PC-9 (cell line): Measurements from ENCODE around the gene A2ML1. TPM values are rescaled to one million over a fixed set of nuclear protein-coding genes. Genes with fewer than 3 reads are reported as not detected.

Experiments used
- BruUV-seq: library from RNA; stranded (reverse); fragments of 400-500 nt; replicated peaks from 2 replicates; lab custom pipeline; 2021; lab: Mats Ljungman, UMichigan
- CTCF ChIA-PET: fragments of 300-600 bp; sonication (Branson Sonifier 250); formaldehyde crosslinking; loops from one replicate; lab custom pipeline; 2022; ENCODE audit warnings: antibody characterized with exemption; lab: Charles Lee
- POLR2A ChIA-PET: fragments of 300-600 bp; sonication (Branson Sonifier 250); formaldehyde crosslinking; loops from one replicate; lab custom pipeline; 2022; ENCODE audit warnings: antibody characterized with exemption; ENCODE audit not compliant: unreplicated experiment; lab: Charles Lee
- DNase-seq, 2 experiments: peaks; one replicate each; pipeline versions ENCODE4 v3.0.0 to v3.0.0-alpha.2; 2015 to 2022; ENCODE audit warnings: mixed read lengths in 1 of 2
- H2AFZ ChIP-seq: fragments of 200-600 bp; sonication (generic); 2 replicates; pipeline ENCODE4 v1.8.1; 2017; ENCODE audit warnings: antibody characterized with exemption
- H3F3A ChIP-seq: fragments of 200-600 bp; sonication (generic); 2 replicates; pipeline ENCODE4 v1.8.1; 2017; ENCODE audit warnings: antibody characterized with exemption, mild to moderate bottlenecking, low read depth; ENCODE audit not compliant: insufficient read depth
- H3K27ac ChIP-seq: fragments of 200-600 bp; sonication (generic); 2 replicates; pipeline ENCODE4 v1.6.1; 2016; ENCODE audit warnings: mixed run types
- H3K27me3 ChIP-seq: fragments of 200-600 bp; sonication (generic); 2 replicates; pipeline ENCODE4 v1.6.1; 2016; ENCODE audit warnings: low read depth, mixed run types; ENCODE audit not compliant: insufficient read depth
- H3K36me3 ChIP-seq: fragments of 200-600 bp; sonication (generic); 2 replicates; pipeline ENCODE4 v1.6.1; 2016; ENCODE audit warnings: low read depth, mixed run types
- H3K4me1 ChIP-seq: fragments of 200-600 bp; sonication (generic); replicated peaks from 2 replicates; pipeline ENCODE4 v1.6.1; 2016; ENCODE audit warnings: mixed run types; ENCODE audit not compliant: insufficient read depth
- H3K4me2 ChIP-seq: fragments of 200-600 bp; sonication (generic); 2 replicates; pipeline ENCODE4 v1.6.1; 2017; ENCODE audit warnings: mixed run types
- H3K4me3 ChIP-seq: fragments of 200-600 bp; sonication (generic); 2 replicates; pipeline ENCODE4 v1.6.1; 2016; ENCODE audit warnings: mixed run types
- H3K79me2 ChIP-seq: fragments of 200-600 bp; sonication (generic); 2 replicates; pipeline ENCODE4 v1.6.1; 2017; ENCODE audit warnings: low read depth, mixed run types
- H3K9me2 ChIP-seq: fragments of 200-600 bp; sonication (generic); 2 replicates; pipeline ENCODE4 v1.8.1; 2017; ENCODE audit warnings: mild to moderate bottlenecking; ENCODE audit not compliant: insufficient read depth
- H3K9me3 ChIP-seq: fragments of 200-600 bp; sonication (generic); 2 replicates; pipeline ENCODE4 v1.8.1; 2016; ENCODE audit warnings: low read depth; ENCODE audit not compliant: insufficient read depth
- H4K20me1 ChIP-seq: fragments of 200-600 bp; sonication (generic); 2 replicates; pipeline ENCODE4 v1.8.1; 2017; ENCODE audit not compliant: insufficient read depth
- EZH2 ChIP-seq: fragments of 200-600 bp; sonication (generic); IDR thresholded peaks from 2 replicates; pipeline ENCODE4 v1.8.0; 2017; ENCODE audit warnings: antibody characterized with exemption, low read depth
- intact Hi-C: fragments of 100-400 bp; cut with micrococcal nuclease; formaldehyde crosslinking; loops from one replicate; pipeline ENCODE4 v1.10.0; 2022; ENCODE audit not compliant: unreplicated experiment
- total RNA-seq: library from RNA; stranded (reverse); gene quantifications from 2 replicates; pipeline ENCODE4 v1.2.3, GENCODE V29; 2021
- TF ChIP-seq, protein P1 (sequence below): fragments of 200-600 bp; sonication (generic); conservative IDR thresholded peaks from 2 replicates; pipeline ENCODE4 v1.6.1; 2017; ENCODE audit warnings: mixed run types, antibody characterized with exemption, mild to moderate bottlenecking, moderate library complexity

The A2ML1 gene
- total RNA-seq, 1 experiment from 2014 or later, result 17.3 TPM

DNA sequence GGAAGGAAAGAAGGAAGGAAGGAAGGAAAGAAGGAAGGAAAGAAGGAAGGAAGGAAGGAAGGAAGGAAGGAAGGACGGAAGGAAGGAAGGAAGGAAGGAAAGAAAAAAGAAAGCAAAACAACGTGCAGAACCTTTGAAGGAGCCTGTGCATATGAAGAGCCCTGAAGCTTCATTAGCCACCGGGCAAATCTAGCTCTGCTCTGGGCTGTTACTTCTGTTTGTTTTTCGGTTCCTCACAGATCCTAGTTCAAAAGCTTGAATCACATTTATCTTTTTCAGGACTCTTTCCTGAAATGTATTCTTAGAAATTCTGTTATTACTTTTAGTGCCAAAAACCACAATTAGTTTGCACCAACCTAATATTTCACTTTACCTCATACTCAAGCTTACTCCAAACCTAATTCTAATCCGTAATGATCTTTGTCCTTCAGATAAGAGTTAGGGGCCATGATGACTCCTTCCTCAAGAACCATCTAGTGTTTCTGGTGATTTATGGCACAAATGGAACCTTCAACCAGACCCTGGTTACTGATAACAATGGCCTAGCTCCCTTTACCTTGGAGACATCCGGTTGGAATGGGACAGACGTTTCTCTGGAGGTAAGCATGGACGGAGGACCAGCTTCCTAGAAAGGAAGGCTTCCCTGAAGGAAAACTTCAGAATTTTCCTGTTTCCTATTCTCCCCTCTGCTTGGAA lies 18.7 kb downstream of the A2ML1 start:
- no peak for DNase-seq
- intact Hi-C loops, result no loop called here
- no peaks in the 10 kb centered on the region for H3K9me3 ChIP-seq
- CTCF ChIA-PET, result interaction anchor here (0.5 kb wide), 1 partner anchor 64 kb away, joined by 4 read pairs; no protein-coding TSS in a partner anchor
- H3K4me2 ChIP-seq, result no peak overlapping the region
- no peaks in the 10 kb centered on the region for H3F3A ChIP-seq
- no peak overlapping the region for H3K4me3 ChIP-seq
- no TSS peak for BruUV-seq
- POLR2A ChIA-PET, result interaction anchor here (0.6 kb wide), 1 partner anchor 59 kb away, joined by 3 read pairs; no protein-coding TSS in a partner anchor
- no peak overlapping the region for H2AFZ ChIP-seq
- H3K36me3 ChIP-seq, result no peaks in the 10 kb centered on the region
- no peak overlapping the region for H3K27ac ChIP-seq
- H3K79me2 ChIP-seq, result no peaks in the 10 kb centered on the region
- no peak for TF ChIP-seq EZH2
- TF ChIP-seq, protein P1, sequence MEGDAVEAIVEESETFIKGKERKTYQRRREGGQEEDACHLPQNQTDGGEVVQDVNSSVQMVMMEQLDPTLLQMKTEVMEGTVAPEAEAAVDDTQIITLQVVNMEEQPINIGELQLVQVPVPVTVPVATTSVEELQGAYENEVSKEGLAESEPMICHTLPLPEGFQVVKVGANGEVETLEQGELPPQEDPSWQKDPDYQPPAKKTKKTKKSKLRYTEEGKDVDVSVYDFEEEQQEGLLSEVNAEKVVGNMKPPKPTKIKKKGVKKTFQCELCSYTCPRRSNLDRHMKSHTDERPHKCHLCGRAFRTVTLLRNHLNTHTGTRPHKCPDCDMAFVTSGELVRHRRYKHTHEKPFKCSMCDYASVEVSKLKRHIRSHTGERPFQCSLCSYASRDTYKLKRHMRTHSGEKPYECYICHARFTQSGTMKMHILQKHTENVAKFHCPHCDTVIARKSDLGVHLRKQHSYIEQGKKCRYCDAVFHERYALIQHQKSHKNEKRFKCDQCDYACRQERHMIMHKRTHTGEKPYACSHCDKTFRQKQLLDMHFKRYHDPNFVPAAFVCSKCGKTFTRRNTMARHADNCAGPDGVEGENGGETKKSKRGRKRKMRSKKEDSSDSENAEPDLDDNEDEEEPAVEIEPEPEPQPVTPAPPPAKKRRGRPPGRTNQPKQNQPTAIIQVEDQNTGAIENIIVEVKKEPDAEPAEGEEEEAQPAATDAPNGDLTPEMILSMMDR, result no peak
- no peaks in the 10 kb centered on the region for H3K9me2 ChIP-seq
- no peaks in the 10 kb centered on the region for H3K4me1 ChIP-seq
- H3K27me3 ChIP-seq, result no peaks in the 10 kb centered on the region
- H4K20me1 ChIP-seq, result no peaks in the 10 kb centered on the region

DNA sequence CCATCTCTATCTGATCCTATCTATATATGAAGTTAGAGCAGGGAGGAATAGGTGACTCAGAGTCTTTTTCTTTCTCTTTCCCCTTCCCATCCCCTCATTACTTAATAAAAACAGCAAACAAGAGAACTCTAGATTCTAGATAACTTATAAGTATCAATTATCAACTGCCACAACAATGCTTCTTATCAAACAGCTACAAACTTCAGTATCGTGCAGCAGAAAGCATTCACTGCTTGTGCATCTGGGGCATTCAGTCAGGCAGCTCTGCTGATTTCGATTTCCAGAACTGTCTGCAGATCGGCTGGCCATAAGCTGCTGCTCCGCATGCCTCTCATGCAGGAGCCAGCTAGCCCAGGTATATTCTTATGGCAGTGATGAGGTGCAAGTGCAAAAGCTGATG lies 19.4 kb downstream of the A2ML1 start:
- Histone ChIP-seq H3K4me1 (no peaks in the 10 kb centered on the region), H3K27me3 (no peaks in the 10 kb centered on the region), H3K36me3 (no peaks in the 10 kb centered on the region), H3K4me3 (no peak overlapping the region), H4K20me1 (no peaks in the 10 kb centered on the region), H2AFZ (no peak overlapping the region), H3K27ac (no peak overlapping the region), H3F3A (no peaks in the 10 kb centered on the region), H3K9me2 (no peaks in the 10 kb centered on the region), H3K4me2 (no peak overlapping the region), H3K9me3 (no peaks in the 10 kb centered on the region), H3K79me2 (no peaks in the 10 kb centered on the region)
- TF ChIP-seq EZH2, result no peak
- TF ChIP-seq, protein P1, result no peak
- POLR2A ChIA-PET, result interaction anchor here (0.6 kb wide), 1 partner anchor 60 kb away, joined by 3 read pairs; no protein-coding TSS in a partner anchor
- DNase-seq, result no peak
- intact Hi-C loops, result no loop called here
- CTCF ChIA-PET, result no interaction called here
- no TSS peak for BruUV-seq

DNA sequence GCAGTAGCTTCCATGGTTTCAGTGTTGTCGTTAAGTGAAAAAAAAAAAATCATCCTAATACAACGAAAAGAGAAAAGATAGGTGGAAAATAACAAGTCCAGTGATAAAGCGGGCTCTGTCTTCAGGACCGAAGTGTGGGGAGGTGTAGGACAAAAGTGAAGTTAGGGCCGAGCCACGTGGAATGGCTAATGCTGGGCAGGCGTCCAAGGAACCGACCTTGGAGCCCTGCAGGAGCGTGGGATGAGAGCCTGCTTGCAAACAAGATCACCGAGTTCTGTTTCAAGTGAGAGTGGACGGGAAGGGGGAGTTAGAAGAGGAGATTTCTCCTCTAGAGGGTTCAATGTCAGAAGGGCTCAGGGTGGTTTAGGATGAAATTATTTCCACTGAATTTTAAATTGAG lies 22.2 kb downstream of the A2ML1 start:
- H3K4me3 ChIP-seq, result no peak overlapping the region
- H3K79me2 ChIP-seq, result no peaks in the 10 kb centered on the region
- H3K9me3 ChIP-seq, result no peaks in the 10 kb centered on the region
- H4K20me1 ChIP-seq, result no peaks in the 10 kb centered on the region
- no peaks in the 10 kb centered on the region for H3K4me1 ChIP-seq
- no peak overlapping the region for H2AFZ ChIP-seq
- no peak overlapping the region for H3K27ac ChIP-seq
- H3K27me3 ChIP-seq, result no peaks in the 10 kb centered on the region
- no peak overlapping the region for H3K4me2 ChIP-seq
- no peaks in the 10 kb centered on the region for H3F3A ChIP-seq
- H3K36me3 ChIP-seq, result no peaks in the 10 kb centered on the region
- no peaks in the 10 kb centered on the region for H3K9me2 ChIP-seq
- TF ChIP-seq, protein P1, result no peak
- no peak for TF ChIP-seq EZH2
- ChIA-PET POLR2A (no interaction called here), CTCF (no interaction called here)
- intact Hi-C loops, result no loop called here
- DNase-seq, result no peak
- BruUV-seq, result no TSS peak
